ENCODE data around the gene TTC12. TPM values are rescaled to one million over a fixed set of nuclear protein-coding genes. Genes with fewer than 3 reads are reported as not detected.

Gene TTC12
- total RNA-seq, 1 donor from 2014 or later: 17.6 TPM

- Histone ChIP-seq H3K27me3 (ENCODE audit: low read depth) (no peaks in the 10 kb centered on the region), H3K4me1 (no peaks in the 10 kb centered on the region), H3K36me3 (no peaks in the 10 kb centered on the region), H3K9me3 (no peaks in the 10 kb centered on the region), H3K27ac (no peak overlapping the region), H3K4me3 (no peak overlapping the region)
- intact Hi-C loops (cut with DNase I): no loop called here
- no peak for TF ChIP-seq CTCF (IDR thresholded peaks at IDR 0.05)
- DNase-seq (no peak), ATAC-seq (no peak)
These were observed 35.5 kb upstream of the TTC12 start for GRCh38 chr11:113278925-113279324.

- H3K27me3 ChIP-seq (ENCODE audit: low read depth): no peaks in the 10 kb centered on the region
- H3K9me3 ChIP-seq: no peaks in the 10 kb centered on the region
- intact Hi-C loops (cut with DNase I): no loop called here
- H3K4me1 ChIP-seq: no peaks in the 10 kb centered on the region
- no peak overlapping the region for H3K27ac ChIP-seq
- TF ChIP-seq CTCF (IDR thresholded peaks at IDR 0.05): no peak
- H3K36me3 ChIP-seq: no peaks in the 10 kb centered on the region
- H3K4me3 ChIP-seq: no peak overlapping the region
- ATAC-seq (no peak), DNase-seq (no peak)
These were observed 34.8 kb upstream of the TTC12 start for GRCh38 chr11:113279591-113279990.

GRCh38 chr11:113281052-113281725, 33.2 kb upstream of the TTC12 start:
- ATAC-seq: no peak
- no peak for DNase-seq
- H3K9me3 ChIP-seq: no peaks in the 10 kb centered on the region
- intact Hi-C loops (cut with DNase I): no loop called here
- no peak overlapping the region for H3K4me3 ChIP-seq
- TF ChIP-seq CTCF (IDR thresholded peaks at IDR 0.05): no peak
- no peak overlapping the region for H3K27ac ChIP-seq
- no peaks in the 10 kb centered on the region for H3K4me1 ChIP-seq
- H3K36me3 ChIP-seq: no peaks in the 10 kb centered on the region
- no peaks in the 10 kb centered on the region for H3K27me3 ChIP-seq (ENCODE audit: low read depth)

- Histone ChIP-seq H3K36me3 (no peaks in the 10 kb centered on the region), H3K27me3 (ENCODE audit: low read depth) (no peaks in the 10 kb centered on the region), H3K27ac (no peak overlapping the region), H3K4me1 (no peaks in the 10 kb centered on the region), H3K9me3 (no peaks in the 10 kb centered on the region), H3K4me3 (no peak overlapping the region)
- no peak for DNase-seq
- no peak for ATAC-seq
- intact Hi-C loops (cut with DNase I): no loop called here
- TF ChIP-seq CTCF (IDR thresholded peaks at IDR 0.05): no peak
These were observed 31.4 kb upstream of the TTC12 start for GRCh38 chr11:113282898-113283437.

GRCh38 chr11:113283881-113284280, 30.5 kb upstream of the TTC12 start:
- TF ChIP-seq CTCF (IDR thresholded peaks at IDR 0.05): no peak
- no peak for ATAC-seq
- Histone ChIP-seq H3K9me3 (no peaks in the 10 kb centered on the region), H3K4me1 (no peaks in the 10 kb centered on the region), H3K27me3 (ENCODE audit: low read depth) (no peaks in the 10 kb centered on the region), H3K36me3 (no peaks in the 10 kb centered on the region), H3K4me3 (no peak overlapping the region), H3K27ac (no peak overlapping the region)
- no peak for DNase-seq
- intact Hi-C loops (cut with DNase I): no loop called here

Measured in lower lobe of right lung (tissue), 2 donors.